ENCODE results near the gene VIP.
A peak's percentile ranks its signal among the peaks of the same experiment; 100 is the strongest.
"Not testable (repeated sequence)": the region's sequence is repeated elsewhere in the genome, so short reads cannot be mapped to it uniquely, and the experiment has no call there.

The VIP gene

GRCh38 chr6:152750694-152751093, at the start of gene VIP:
Gene VIP (plus strand): TSS chr6:152750797. CDS start chr6:152752178, 1,381 bp downstream.
- Histone ChIP-seq H3K27me3 (ENCODE audit: insufficient read depth, low read length, poor library complexity) (no peaks in the 10 kb centered on the region), H2AFZ (ENCODE audit: low read depth, low read length) (no peak within 1 kb of the TSS), H4K20me1 (ENCODE audit: insufficient read depth, low read length) (no peaks in the 10 kb centered on the region), H3K4me2 (ENCODE audit: insufficient read depth, low read length) (no peak within 1 kb of the TSS), H3K4me3 (ENCODE audit: low read depth in 1 of 2, low read length in 2 of 2) (no peak within 1 kb of the TSS), H3K79me2 (ENCODE audit: insufficient read depth, low read length) (no peaks in the 10 kb centered on the region), H3K27ac (ENCODE audit: low read length) (no peak within 1 kb of the TSS), H3K4me1 (ENCODE audit: insufficient read depth, low read length) (no peaks in the 10 kb centered on the region), H3K9me3 (ENCODE audit: insufficient read depth, low read length, severe bottlenecking) (no peaks in the 10 kb centered on the region), H3K36me3 (ENCODE audit: insufficient read depth, low read length) (no peaks in the 10 kb centered on the region), H3K9ac (ENCODE audit: low read depth, low read length) (no peak within 1 kb of the TSS)
- DNase-seq (peak; percentile 15), ATAC-seq (ENCODE audit: insufficient read depth, low read depth) (peak; percentile 74)
- TF ChIP-seq EZH2 (IDR thresholded peaks at IDR 0.05; ENCODE audit: borderline replicate concordance, low read depth, low read length, severe bottlenecking): no peak
- no peak for TF ChIP-seq CTCF (IDR thresholded peaks at IDR 0.05; ENCODE audit: borderline replicate concordance, extremely low read depth, low read length, poor library complexity, severe bottlenecking)

GRCh38 chr6:152701081-152701862, 49.3 kb upstream of the VIP start:
- peaks cover 6% of the 10 kb centered on the region for H3K27me3 ChIP-seq (ENCODE audit: insufficient read depth, low read length, poor library complexity)
- H2AFZ ChIP-seq (ENCODE audit: low read depth, low read length): no peak overlapping the region
- H3K9ac ChIP-seq (ENCODE audit: low read depth, low read length): no peak overlapping the region
- ATAC-seq (ENCODE audit: insufficient read depth, low read depth) (no peak), DNase-seq (no peak)
- H3K4me1 ChIP-seq (ENCODE audit: insufficient read depth, low read length): no peaks in the 10 kb centered on the region
- TF ChIP-seq EZH2 (IDR thresholded peaks at IDR 0.05; ENCODE audit: borderline replicate concordance, low read depth, low read length, severe bottlenecking): no peak
- TF ChIP-seq CTCF (IDR thresholded peaks at IDR 0.05; ENCODE audit: borderline replicate concordance, extremely low read depth, low read length, poor library complexity, severe bottlenecking): no peak
- no peaks in the 10 kb centered on the region for H3K9me3 ChIP-seq (ENCODE audit: insufficient read depth, low read length, severe bottlenecking)
- H3K36me3 ChIP-seq (ENCODE audit: insufficient read depth, low read length): no peaks in the 10 kb centered on the region
- no peak overlapping the region for H3K4me3 ChIP-seq (ENCODE audit: low read depth in 1 of 2, low read length in 2 of 2)
- H3K4me2 ChIP-seq (ENCODE audit: insufficient read depth, low read length): no peak overlapping the region
- H4K20me1 ChIP-seq (ENCODE audit: insufficient read depth, low read length): no peaks in the 10 kb centered on the region
- H3K27ac ChIP-seq (ENCODE audit: low read length): no peak overlapping the region
- H3K79me2 ChIP-seq (ENCODE audit: insufficient read depth, low read length): no peaks in the 10 kb centered on the region

- DNase-seq (no peak), ATAC-seq (ENCODE audit: insufficient read depth, low read depth) (no peak)
- H3K9ac ChIP-seq (ENCODE audit: low read depth, low read length): no peak overlapping the region
- no peaks in the 10 kb centered on the region for H3K79me2 ChIP-seq (ENCODE audit: insufficient read depth, low read length)
- peaks cover 6% of the 10 kb centered on the region for H3K27me3 ChIP-seq (ENCODE audit: insufficient read depth, low read length, poor library complexity)
- TF ChIP-seq EZH2 (IDR thresholded peaks at IDR 0.05; ENCODE audit: borderline replicate concordance, low read depth, low read length, severe bottlenecking): no peak
- no peak for TF ChIP-seq CTCF (IDR thresholded peaks at IDR 0.05; ENCODE audit: borderline replicate concordance, extremely low read depth, low read length, poor library complexity, severe bottlenecking)
- H2AFZ ChIP-seq (ENCODE audit: low read depth, low read length): no peak overlapping the region
- no peak overlapping the region for H3K4me2 ChIP-seq (ENCODE audit: insufficient read depth, low read length)
- H3K36me3 ChIP-seq (ENCODE audit: insufficient read depth, low read length): no peaks in the 10 kb centered on the region
- H3K4me3 ChIP-seq (ENCODE audit: low read depth in 1 of 2, low read length in 2 of 2): no peak overlapping the region
- no peaks in the 10 kb centered on the region for H3K9me3 ChIP-seq (ENCODE audit: insufficient read depth, low read length, severe bottlenecking)
- H3K4me1 ChIP-seq (ENCODE audit: insufficient read depth, low read length): no peaks in the 10 kb centered on the region
- no peak overlapping the region for H3K27ac ChIP-seq (ENCODE audit: low read length)
- H4K20me1 ChIP-seq (ENCODE audit: insufficient read depth, low read length): no peaks in the 10 kb centered on the region
Observed at GRCh38 chr6:152701863-152702401, 48.7 kb upstream of the VIP start.

GRCh38 chr6:152703750-152704149, 46.8 kb upstream of the VIP start:
- not testable (repeated sequence) for H3K27ac ChIP-seq (ENCODE audit: low read length); H3K9me3 ChIP-seq (ENCODE audit: insufficient read depth, low read length, severe bottlenecking); H3K4me2 ChIP-seq (ENCODE audit: insufficient read depth, low read length); H2AFZ ChIP-seq (ENCODE audit: low read depth, low read length); H3K4me1 ChIP-seq (ENCODE audit: insufficient read depth, low read length); H3K36me3 ChIP-seq (ENCODE audit: insufficient read depth, low read length); H3K4me3 ChIP-seq (ENCODE audit: low read depth in 1 of 2, low read length in 2 of 2); ATAC-seq (ENCODE audit: insufficient read depth, low read depth); H3K79me2 ChIP-seq (ENCODE audit: insufficient read depth, low read length); DNase-seq; H3K27me3 ChIP-seq (ENCODE audit: insufficient read depth, low read length, poor library complexity); H3K9ac ChIP-seq (ENCODE audit: low read depth, low read length); H4K20me1 ChIP-seq (ENCODE audit: insufficient read depth, low read length)
